CD4-positive, alpha-beta memory T cell (primary cell): ENCODE results near the gene SS18L1. TPM values are rescaled to one million over a fixed set of nuclear protein-coding genes. Genes with fewer than 3 reads are reported as not detected.

Source experiments
- CTCF ChIA-PET: fragments of 350-600 bp; sonication (Branson Sonifier 250); formaldehyde crosslinking; loops from one replicate; lab custom pipeline; 2021; ENCODE audit warnings: inconsistent platforms; ENCODE audit not compliant: partially characterized antibody; lab: Charles Lee
- POLR2A ChIA-PET: fragments of 350-600 bp; sonication (Branson Sonifier 250); formaldehyde crosslinking; loops from one replicate; lab custom pipeline; 2021; ENCODE audit not compliant: partially characterized antibody; lab: Charles Lee
- DNase-seq, 5 donors: peaks; one replicate each; pipeline versions ENCODE4 v3.0.0 to v3.0.0-alpha.2; 2020 to 2022; ENCODE audit warnings: mixed read lengths in 1 of 5
- H3K27ac ChIP-seq: one replicate; pipeline ENCODE4 v1.7.0; 2013; ENCODE audit warnings: low read depth, low read length
- H3K27me3 ChIP-seq: 2 replicates; pipeline ENCODE4 v1.7.0; 2013; ENCODE audit warnings: mild to moderate bottlenecking, low read length, moderate library complexity; ENCODE audit not compliant: insufficient read depth
- H3K36me3 ChIP-seq: 2 replicates; pipeline ENCODE4 v1.7.0; 2013; ENCODE audit warnings: mild to moderate bottlenecking, low read length, moderate library complexity; ENCODE audit not compliant: insufficient read depth
- H3K4me1 ChIP-seq: 2 replicates; pipeline ENCODE4 v1.7.0; 2013; ENCODE audit warnings: mild to moderate bottlenecking, low read length, moderate library complexity; ENCODE audit not compliant: insufficient read depth
- H3K4me3 ChIP-seq, 2 donors: one replicate each; pipeline ENCODE4 v1.7.0; 2013; ENCODE audit warnings: low read length in 2 of 2, mild to moderate bottlenecking in 1 of 2
- H3K9me3 ChIP-seq, 2 donors: one replicate each; pipeline ENCODE4 v1.7.0; 2013; ENCODE audit warnings: low read length in 2 of 2, control low read depth in 1 of 2; ENCODE audit not compliant: control insufficient read depth in 1 of 2
- H3K27ac Mint-ChIP-seq, 7 donors: one replicate each; pipeline ENCODE4 v1.8.0; 2020 to 2021; ENCODE audit warnings: mixed read lengths in 7 of 7, mild to moderate bottlenecking in 6 of 7, inconsistent platforms in 3 of 7, moderate library complexity in 3 of 7
- H3K27me3 Mint-ChIP-seq, 2 donors: one replicate each; pipeline ENCODE4 v1.8.0; 2020 to 2021; ENCODE audit warnings: mixed read lengths in 2 of 2
- H3K36me3 Mint-ChIP-seq, 2 donors: one replicate each; pipeline ENCODE4 v1.8.0; 2020 to 2021; ENCODE audit warnings: mixed read lengths in 2 of 2, inconsistent platforms in 1 of 2, mild to moderate bottlenecking in 1 of 2
- H3K4me1 Mint-ChIP-seq, 4 donors: one replicate each; pipeline ENCODE4 v1.8.0; 2020 to 2021; ENCODE audit warnings: mixed read lengths in 4 of 4, mild to moderate bottlenecking in 1 of 4
- H3K4me3 Mint-ChIP-seq, 8 donors: one replicate each; pipeline ENCODE4 v1.8.0; 2020 to 2021; ENCODE audit warnings: mixed read lengths in 8 of 8, mild to moderate bottlenecking in 7 of 8, moderate library complexity in 6 of 8, inconsistent platforms in 3 of 8
- H3K9me3 Mint-ChIP-seq, 8 donors: one replicate each; pipeline ENCODE4 v1.8.0; 2020 to 2021; ENCODE audit warnings: mixed read lengths in 8 of 8, mild to moderate bottlenecking in 5 of 8, inconsistent platforms in 3 of 8, moderate library complexity in 1 of 8
- intact Hi-C: fragments of 100-400 bp; cut with micrococcal nuclease; formaldehyde crosslinking; loops from one replicate; pipeline ENCODE4 v1.15.1; 2023
- polyA plus RNA-seq, 2 donors: library from polyadenylated mRNA; unstranded; fragments of 300-500 nt; fragmentation: Illumina TruSeq; gene quantifications; one replicate each; pipeline ENCODE4 v1.2.3, GENCODE V29; 2021
- total RNA-seq, 2 experiments: library from RNA; stranded (reverse); gene quantifications; one replicate each; pipeline ENCODE4 v1.2.3, GENCODE V29; 2021

SS18L1 gene
- total and polyA plus RNA-seq, 4 experiments from 2014 or later, result 0.71 to 24.8 (median 12.0) TPM

- POLR2A ChIA-PET, result no interaction called here
- Mint-ChIP-seq H3K4me3 (no peak overlapping the region), H3K27me3 (no peaks in the 10 kb centered on the region), H3K4me1 (peaks cover 4 to 17% (median 9%) of the 10 kb centered on the region in 4 donors), H3K27ac (no peak overlapping the region), H3K9me3 (peaks cover 0 to 7% (median 0%) of the 10 kb centered on the region in 8 donors), H3K36me3 (peaks cover 27 to 29% of the 10 kb centered on the region in 2 donors)
- Histone ChIP-seq H3K27ac (no peak overlapping the region), H3K9me3 (no peaks in the 10 kb centered on the region), H3K36me3 (peaks cover 5% of the 10 kb centered on the region), H3K4me1 (peaks cover 12% of the 10 kb centered on the region), H3K27me3 (no peaks in the 10 kb centered on the region), H3K4me3 (no peak overlapping the region)
- CTCF ChIA-PET, result interaction anchor here (2.4 kb wide), 1 partner anchor 147 kb away, joined by 11 read pairs; no protein-coding TSS in a partner anchor
- intact Hi-C loops, result no loop called here
- no peak for DNase-seq
Measured at GRCh38 chr20:62158088-62158400, 14.5 kb downstream of the SS18L1 start.

- Mint-ChIP-seq H3K4me3 (no peak overlapping the region), H3K27me3 (no peaks in the 10 kb centered on the region), H3K4me1 (peaks cover 4 to 17% (median 9%) of the 10 kb centered on the region in 4 donors), H3K27ac (no peak overlapping the region), H3K9me3 (peaks cover 0 to 4% (median 0%) of the 10 kb centered on the region in 8 donors), H3K36me3 (peaks cover 22 to 26% of the 10 kb centered on the region in 2 donors)
- Histone ChIP-seq H3K4me3 (no peak overlapping the region), H3K27me3 (no peaks in the 10 kb centered on the region), H3K36me3 (peaks cover 5% of the 10 kb centered on the region), H3K9me3 (no peaks in the 10 kb centered on the region), H3K4me1 (peaks cover 12% of the 10 kb centered on the region), H3K27ac (no peak overlapping the region)
- DNase-seq, result no peak
- POLR2A ChIA-PET, result no interaction called here
- CTCF ChIA-PET, result no interaction called here
- intact Hi-C loops, result no loop called here
Measured at GRCh38 chr20:62158541-62158940, 15.0 kb downstream of the SS18L1 start.

- POLR2A ChIA-PET, result no interaction called here
- CTCF ChIA-PET, result no interaction called here
Measured at GRCh38 chr20:62159052-62159451, 15.5 kb downstream of the SS18L1 start.

GRCh38 chr20:62159839-62160238 lies 16.3 kb downstream of the SS18L1 start:
- Histone ChIP-seq H3K4me1 (peaks cover 12% of the 10 kb centered on the region), H3K4me3 (no peak overlapping the region), H3K27me3 (no peaks in the 10 kb centered on the region), H3K9me3 (no peaks in the 10 kb centered on the region), H3K27ac (no peak overlapping the region), H3K36me3 (peaks cover 6% of the 10 kb centered on the region)
- intact Hi-C loops, result no loop called here
- peaks cover 4 to 17% (median 5%) of the 10 kb centered on the region in 4 donors for H3K4me1 Mint-ChIP-seq
- ChIA-PET CTCF (no interaction called here), POLR2A (no interaction called here)
- DNase-seq, result no peak
- peaks cover 14 to 23% of the 10 kb centered on the region in 2 donors for H3K36me3 Mint-ChIP-seq
- peak overlapping the region in 5 of 7 donors; percentile 52 to 83 (median 68) for H3K27ac Mint-ChIP-seq
- peak overlapping the region in 3 of 8 donors; percentile 18 to 46 (median 22) for H3K4me3 Mint-ChIP-seq
- no peaks in the 10 kb centered on the region for H3K9me3 Mint-ChIP-seq
- no peaks in the 10 kb centered on the region for H3K27me3 Mint-ChIP-seq

More at GRCh38 chr20:62159052-62159451, 15.5 kb downstream of the SS18L1 start:
- peaks cover 4 to 17% (median 6%) of the 10 kb centered on the region in 4 donors for H3K4me1 Mint-ChIP-seq
- Histone ChIP-seq H3K4me1 (peaks cover 12% of the 10 kb centered on the region), H3K4me3 (no peak overlapping the region), H3K27ac (no peak overlapping the region), H3K27me3 (no peaks in the 10 kb centered on the region), H3K36me3 (peaks cover 5% of the 10 kb centered on the region), H3K9me3 (no peaks in the 10 kb centered on the region)
- no peaks in the 10 kb centered on the region for H3K27me3 Mint-ChIP-seq
- H3K9me3 Mint-ChIP-seq, result no peaks in the 10 kb centered on the region
- no peak overlapping the region for H3K4me3 Mint-ChIP-seq
- H3K36me3 Mint-ChIP-seq, result peaks cover 21 to 25% of the 10 kb centered on the region in 2 donors
- no peak for DNase-seq
- no peak overlapping the region for H3K27ac Mint-ChIP-seq
- intact Hi-C loops, result no loop called here

GRCh38 chr20:62160253-62160652 lies 16.7 kb downstream of the SS18L1 start:
- H3K27me3 ChIP-seq, result no peaks in the 10 kb centered on the region
- Mint-ChIP-seq H3K27ac (peak overlapping the region in 3 of 7 donors; percentile 37 to 67 (median 46)), H3K36me3 (peaks cover 13 to 22% of the 10 kb centered on the region in 2 donors), H3K4me1 (peaks cover 4 to 17% (median 5%) of the 10 kb centered on the region in 4 donors), H3K4me3 (no peak overlapping the region), H3K27me3 (no peaks in the 10 kb centered on the region), H3K9me3 (no peaks in the 10 kb centered on the region)
- no peak for DNase-seq
- ChIA-PET POLR2A (no interaction called here), CTCF (no interaction called here)
- H3K4me3 ChIP-seq, result no peak overlapping the region
- intact Hi-C loops, result no loop called here
- no peaks in the 10 kb centered on the region for H3K9me3 ChIP-seq
- H3K4me1 ChIP-seq, result peaks cover 12% of the 10 kb centered on the region
- H3K36me3 ChIP-seq, result peaks cover 10% of the 10 kb centered on the region
- H3K27ac ChIP-seq, result no peak overlapping the region

- peaks cover 14% of the 10 kb centered on the region for H3K36me3 ChIP-seq
- Mint-ChIP-seq H3K4me3 (no peak overlapping the region), H3K27me3 (no peaks in the 10 kb centered on the region), H3K27ac (peak overlapping the region in 1 of 7 donors; percentile 7), H3K4me1 (peaks cover 4 to 15% (median 5%) of the 10 kb centered on the region in 4 donors), H3K9me3 (no peaks in the 10 kb centered on the region), H3K36me3 (peaks cover 12 to 26% of the 10 kb centered on the region in 2 donors)
- no peak overlapping the region for H3K27ac ChIP-seq
- ChIA-PET CTCF (no interaction called here), POLR2A (no interaction called here)
- intact Hi-C loops, result no loop called here
- H3K27me3 ChIP-seq, result no peaks in the 10 kb centered on the region
- H3K9me3 ChIP-seq, result no peaks in the 10 kb centered on the region
- H3K4me1 ChIP-seq, result peaks cover 12% of the 10 kb centered on the region
- H3K4me3 ChIP-seq, result no peak overlapping the region
- DNase-seq, result no peak
Measured at GRCh38 chr20:62160876-62161275, 17.3 kb downstream of the SS18L1 start.

GRCh38 chr20:62161347-62161746 lies 17.8 kb downstream of the SS18L1 start:
- H3K36me3 Mint-ChIP-seq, result peaks cover 16 to 31% of the 10 kb centered on the region in 2 donors
- CTCF ChIA-PET, result no interaction called here
- Histone ChIP-seq H3K27me3 (no peaks in the 10 kb centered on the region), H3K9me3 (no peaks in the 10 kb centered on the region), H3K36me3 (peaks cover 14% of the 10 kb centered on the region), H3K4me3 (no peak overlapping the region), H3K4me1 (peaks cover 12% of the 10 kb centered on the region), H3K27ac (no peak overlapping the region)
- no peak overlapping the region for H3K27ac Mint-ChIP-seq
- POLR2A ChIA-PET, result no interaction called here
- intact Hi-C loops, result no loop called here
- no peaks in the 10 kb centered on the region for H3K9me3 Mint-ChIP-seq
- H3K4me1 Mint-ChIP-seq, result peaks cover 4 to 10% (median 5%) of the 10 kb centered on the region in 4 donors
- no peak for DNase-seq
- H3K27me3 Mint-ChIP-seq, result no peaks in the 10 kb centered on the region
- no peak overlapping the region for H3K4me3 Mint-ChIP-seq
